Endodermal cell (in vitro differentiated cells): ENCODE measurements around the gene SRSF4. TPM values are rescaled to one million over a fixed set of nuclear protein-coding genes. Genes with fewer than 3 reads are reported as not detected.

Source experiments
- DNase-seq: peaks from one replicate; pipeline ENCODE4 v3.0.0-alpha.2; 2017
- H3K27ac ChIP-seq: 2 replicates; pipeline ENCODE4 v1.5.1; 2013; ENCODE audit warnings: mild to moderate bottlenecking, low read depth, low read length, moderate library complexity
- H3K27me3 ChIP-seq: 2 replicates; pipeline ENCODE4 v1.6.1; 2013; ENCODE audit warnings: mild to moderate bottlenecking, low read length, moderate library complexity; ENCODE audit not compliant: insufficient read depth, control insufficient read depth, poor library complexity, severe bottlenecking
- H3K36me3 ChIP-seq: 2 replicates; pipeline ENCODE4 v1.7.0; 2013; ENCODE audit warnings: mild to moderate bottlenecking, low read length, moderate library complexity; ENCODE audit not compliant: control insufficient read depth, insufficient read depth
- H3K4me1 ChIP-seq: one replicate; pipeline ENCODE4 v1.7.0; 2013; ENCODE audit warnings: low read length; ENCODE audit not compliant: control insufficient read depth, insufficient read depth
- H3K4me3 ChIP-seq: 2 replicates; pipeline ENCODE4 v1.5.1; 2013; ENCODE audit warnings: mild to moderate bottlenecking, low read length, moderate library complexity
- H3K9ac ChIP-seq: 2 replicates; pipeline ENCODE4 v1.6.1; 2013; ENCODE audit warnings: mild to moderate bottlenecking, low read length, moderate library complexity; ENCODE audit not compliant: poor library complexity, severe bottlenecking; ENCODE audit errors: extremely low read depth
- H3K9me3 ChIP-seq: 2 replicates; pipeline ENCODE4 v1.6.1; 2013; ENCODE audit warnings: mild to moderate bottlenecking, low read length, moderate library complexity; ENCODE audit not compliant: control insufficient read depth
- H3K27ac Mint-ChIP-seq: 2 replicates; pipeline ENCODE4 v1.8.0; 2020; ENCODE audit warnings: mixed read lengths
- H3K27me3 Mint-ChIP-seq: 2 replicates; pipeline ENCODE4 v1.8.0; 2021; ENCODE audit warnings: mild to moderate bottlenecking, mixed read lengths; ENCODE audit not compliant: insufficient read depth
- H3K36me3 Mint-ChIP-seq: 2 replicates; pipeline ENCODE4 v1.8.0; 2020; ENCODE audit warnings: low read depth, mixed read lengths
- H3K4me1 Mint-ChIP-seq: 2 replicates; pipeline ENCODE4 v1.8.0; 2020; ENCODE audit warnings: mixed read lengths
- H3K4me3 Mint-ChIP-seq: 2 replicates; pipeline ENCODE4 v1.8.0; 2020; ENCODE audit warnings: mild to moderate bottlenecking, moderate library complexity, mixed read lengths
- H3K9me3 Mint-ChIP-seq: 2 replicates; pipeline ENCODE4 v1.8.0; 2020; ENCODE audit warnings: mild to moderate bottlenecking, mixed read lengths
- WGBS, 2 experiments: methylation state at CpG; one replicate each; pipeline versions ENCODE4 v1.1.5 to v1.1.7; 2013; ENCODE audit warnings: missing lambda C conversion rate in 2 of 2, mixed read lengths in 1 of 2; ENCODE audit not compliant: insufficient coverage in 1 of 2, insufficient read length in 1 of 2; 5-methylcytosine and 5-hydroxymethylcytosine counted together
- total RNA-seq, 2 donors: library from RNA; stranded (reverse); fragmentation: NEBNext Ultra II Directional in 1 of 2; extraction: Animal tissue kit (Norgen Biotek cat#: 25700) in 1 of 2; gene quantifications; 2 replicates in 1 of 2; 3 replicates in 1 of 2; pipeline ENCODE4 v1.2.1, GENCODE V29; 2021
- TF ChIP-seq, protein P1 (sequence below): fragments of 200-600 bp; sonication (generic); conservative IDR thresholded peaks from 2 replicates; pipeline ENCODE4 v1.5.0; 2021; ENCODE audit warnings: antibody characterized with exemption, mild to moderate bottlenecking

SRSF4 gene
- total RNA-seq, 2 donors from 2014 or later: 89.1 to 107 TPM

- no peak overlapping the region for H3K4me3 Mint-ChIP-seq
- TF ChIP-seq, protein P1, sequence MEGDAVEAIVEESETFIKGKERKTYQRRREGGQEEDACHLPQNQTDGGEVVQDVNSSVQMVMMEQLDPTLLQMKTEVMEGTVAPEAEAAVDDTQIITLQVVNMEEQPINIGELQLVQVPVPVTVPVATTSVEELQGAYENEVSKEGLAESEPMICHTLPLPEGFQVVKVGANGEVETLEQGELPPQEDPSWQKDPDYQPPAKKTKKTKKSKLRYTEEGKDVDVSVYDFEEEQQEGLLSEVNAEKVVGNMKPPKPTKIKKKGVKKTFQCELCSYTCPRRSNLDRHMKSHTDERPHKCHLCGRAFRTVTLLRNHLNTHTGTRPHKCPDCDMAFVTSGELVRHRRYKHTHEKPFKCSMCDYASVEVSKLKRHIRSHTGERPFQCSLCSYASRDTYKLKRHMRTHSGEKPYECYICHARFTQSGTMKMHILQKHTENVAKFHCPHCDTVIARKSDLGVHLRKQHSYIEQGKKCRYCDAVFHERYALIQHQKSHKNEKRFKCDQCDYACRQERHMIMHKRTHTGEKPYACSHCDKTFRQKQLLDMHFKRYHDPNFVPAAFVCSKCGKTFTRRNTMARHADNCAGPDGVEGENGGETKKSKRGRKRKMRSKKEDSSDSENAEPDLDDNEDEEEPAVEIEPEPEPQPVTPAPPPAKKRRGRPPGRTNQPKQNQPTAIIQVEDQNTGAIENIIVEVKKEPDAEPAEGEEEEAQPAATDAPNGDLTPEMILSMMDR: no peak
- Histone ChIP-seq H3K4me1 (peaks cover 17% of the 10 kb centered on the region), H3K27me3 (no peaks in the 10 kb centered on the region), H3K36me3 (peaks cover 33% of the 10 kb centered on the region), H3K27ac (no peak overlapping the region), H3K4me3 (no peak overlapping the region), H3K9ac (no peak overlapping the region), H3K9me3 (no peaks in the 10 kb centered on the region)
- H3K4me1 Mint-ChIP-seq: peaks cover 24% of the 10 kb centered on the region
- peak overlapping the region; percentile 39 for H3K27ac Mint-ChIP-seq
- DNase-seq: no peak
- H3K36me3 Mint-ChIP-seq: peaks cover 55% of the 10 kb centered on the region
- H3K9me3 Mint-ChIP-seq: no peaks in the 10 kb centered on the region
- 87 to 88% methylated on average over 9 to 12 of the region's 12 CpGs for WGBS, 2 experiments
- H3K27me3 Mint-ChIP-seq: no peaks in the 10 kb centered on the region
Observed at GRCh38 chr1:29197993-29198392, 16.3 kb upstream of the SRSF4 start.

DNA sequence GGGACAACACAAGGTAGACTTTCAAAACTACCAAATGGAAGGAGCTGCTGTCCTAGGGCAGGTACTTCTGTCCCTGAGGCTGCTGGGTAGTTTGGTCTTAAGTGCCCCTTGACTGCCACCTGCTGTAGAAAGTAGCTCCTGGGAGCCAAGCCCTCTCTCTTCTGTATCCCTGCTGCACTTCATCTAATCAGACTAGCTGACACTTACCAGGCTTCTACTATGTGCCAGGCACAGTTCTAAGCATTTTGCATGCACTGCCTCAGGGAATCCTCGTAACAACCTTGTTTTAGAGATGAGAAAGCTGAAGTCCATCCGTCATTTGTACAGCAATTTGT lies 15.9 kb upstream of the SRSF4 start:
- Mint-ChIP-seq H3K4me1 (peaks cover 22% of the 10 kb centered on the region), H3K27ac (peak overlapping the region; percentile 78), H3K4me3 (no peak overlapping the region), H3K27me3 (no peaks in the 10 kb centered on the region), H3K9me3 (no peaks in the 10 kb centered on the region), H3K36me3 (peaks cover 57% of the 10 kb centered on the region)
- no peak overlapping the region for H3K27ac ChIP-seq
- peak; percentile 89 for DNase-seq
- peaks cover 16% of the 10 kb centered on the region for H3K4me1 ChIP-seq
- no peaks in the 10 kb centered on the region for H3K27me3 ChIP-seq
- H3K9ac ChIP-seq: peak overlapping the region; percentile 3
- 84 to 86% methylated on average over 2 of the region's 2 CpGs for WGBS, 2 experiments
- H3K9me3 ChIP-seq: no peaks in the 10 kb centered on the region
- TF ChIP-seq, protein P1: peak; percentile 79
- H3K36me3 ChIP-seq: peaks cover 33% of the 10 kb centered on the region
- no peak overlapping the region for H3K4me3 ChIP-seq

DNA sequence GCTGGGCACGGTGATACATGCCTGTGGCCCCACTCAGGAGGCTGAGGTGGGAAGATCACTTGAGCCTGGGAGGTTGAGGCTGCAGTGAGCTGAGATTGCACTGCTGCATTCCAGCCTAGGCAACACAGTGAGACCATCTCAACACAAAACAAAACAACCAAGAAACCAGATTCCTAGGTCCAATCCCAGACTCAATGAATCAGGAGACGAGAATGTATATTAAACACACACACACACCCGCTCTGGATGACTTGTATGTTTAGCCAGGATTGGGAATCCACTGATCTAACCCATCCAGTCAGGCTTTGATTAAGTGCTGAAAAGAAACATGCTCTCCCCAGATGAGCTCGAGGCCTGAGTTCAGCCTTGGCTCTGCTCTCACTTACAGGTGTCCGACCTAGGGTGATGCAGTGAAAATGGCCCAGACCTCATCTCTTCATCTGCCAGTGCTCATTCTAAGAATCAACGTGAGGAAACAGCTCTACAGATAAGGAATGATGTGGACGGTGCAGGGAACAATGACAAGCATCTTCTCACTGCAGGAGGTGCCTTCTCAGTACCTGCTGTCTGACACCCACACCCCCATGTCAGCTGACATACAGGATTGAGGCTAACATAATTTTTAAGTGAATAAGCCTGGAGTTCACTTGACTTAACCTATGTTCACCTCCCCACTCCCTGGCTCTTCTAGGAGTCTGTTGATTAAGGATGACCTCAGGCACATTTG lies 15.3 kb upstream of the SRSF4 start:
- no peak overlapping the region for H3K27ac ChIP-seq
- H3K4me3 ChIP-seq: no peak overlapping the region
- WGBS, 2 experiments: 69 to 86% methylated on average over 1 to 7 of the region's 7 CpGs
- H3K9ac ChIP-seq: peak overlapping the region; percentile 3
- H3K4me1 ChIP-seq: peaks cover 11% of the 10 kb centered on the region
- TF ChIP-seq, protein P1: no peak
- H3K9me3 ChIP-seq: no peaks in the 10 kb centered on the region
- DNase-seq: no peak
- peaks cover 56% of the 10 kb centered on the region for H3K36me3 Mint-ChIP-seq
- no peaks in the 10 kb centered on the region for H3K9me3 Mint-ChIP-seq
- no peaks in the 10 kb centered on the region for H3K27me3 Mint-ChIP-seq
- no peaks in the 10 kb centered on the region for H3K27me3 ChIP-seq
- peak overlapping the region; percentile 78 for H3K27ac Mint-ChIP-seq
- H3K4me1 Mint-ChIP-seq: peaks cover 18% of the 10 kb centered on the region
- H3K4me3 Mint-ChIP-seq: no peak overlapping the region
- H3K36me3 ChIP-seq: peaks cover 33% of the 10 kb centered on the region
